Esophagus squamous epithelium (tissue), 5 donors: Measurements from ENCODE around the gene KCNB1. TPM values are rescaled to one million over a fixed set of nuclear protein-coding genes. Genes with fewer than 3 reads are reported as not detected.

ENCODE experiments used
- DNase-seq: peaks from one replicate; lab custom pipeline; 2025; lab: John Stamatoyannopoulos, UW
- H3K27ac ChIP-seq, 4 donors: fragments of 200-600 bp; sonication (generic); one replicate each; pipeline ENCODE4 v1.5.1; 2016 to 2019; ENCODE audit warnings: mild to moderate bottlenecking in 1 of 4
- H3K27me3 ChIP-seq, 4 donors: fragments of 200-600 bp; sonication (generic); 1 replicate in 3 of 4; 2 replicates in 1 of 4; pipeline versions ENCODE4 v1.5.1 to v1.6.0; 2017 to 2021; ENCODE audit warnings: antibody characterized with exemption in 1 of 4
- H3K36me3 ChIP-seq, 3 donors: fragments of 200-600 bp; sonication (generic); one replicate each; pipeline ENCODE4 v1.5.1; 2016 to 2019
- H3K4me1 ChIP-seq, 3 donors: fragments of 200-600 bp; sonication (generic); one replicate each; pipeline ENCODE4 v1.5.1; 2017 to 2019
- H3K4me3 ChIP-seq, 4 donors: fragments of 200-600 bp; sonication (generic); 1 replicate in 3 of 4; 2 replicates in 1 of 4; pipeline ENCODE4 v1.5.1; 2016 to 2019; ENCODE audit warnings: mild to moderate bottlenecking in 2 of 4, moderate library complexity in 1 of 4
- H3K9me3 ChIP-seq, 3 donors: fragments of 200-600 bp; sonication (generic); one replicate each; pipeline ENCODE4 v1.5.1; 2016 to 2019
- POLR2A ChIP-seq, 4 donors: fragments of 450-650 bp; IDR thresholded peaks; one replicate each; pipeline ENCODE4 v1.6.1; 2017; ENCODE audit warnings: antibody characterized with exemption in 4 of 4, mild to moderate bottlenecking in 4 of 4, moderate library complexity in 3 of 4
- WGBS, 2 donors: methylation state at CpG; one replicate each; pipeline ENCODE4 v1.1.5; 2018; 5-methylcytosine and 5-hydroxymethylcytosine counted together
- intact Hi-C: fragments of 100-400 bp; cut with DNase I; formaldehyde crosslinking; loops from one replicate; pipeline ENCODE4 v1.15.0; 2022
- total RNA-seq, 4 donors: library from RNA; depleted of rRNA; stranded (reverse); fragments of >200 nt; gene quantifications; one replicate each; pipeline ENCODE4 v1.1.0, GENCODE V29; 2016
- TF ChIP-seq, protein P1 (sequence below), 6 experiments: fragments of 450-650 bp in 4 of 6; fragments of 200-600 bp in 2 of 6; sonication (generic) in 2 of 6; IDR thresholded peaks; one replicate each; pipeline ENCODE4 v1.5.1; 2016 to 2019; ENCODE audit warnings: antibody characterized with exemption in 6 of 6, mild to moderate bottlenecking in 4 of 6, moderate library complexity in 4 of 6
- donor health status: DM: yes; HTN: yes; CAD: no.

KCNB1 gene
- total RNA-seq, 4 donors from 2014 or later, result 0.11 to 3.6 (median 1.1) TPM

DNA sequence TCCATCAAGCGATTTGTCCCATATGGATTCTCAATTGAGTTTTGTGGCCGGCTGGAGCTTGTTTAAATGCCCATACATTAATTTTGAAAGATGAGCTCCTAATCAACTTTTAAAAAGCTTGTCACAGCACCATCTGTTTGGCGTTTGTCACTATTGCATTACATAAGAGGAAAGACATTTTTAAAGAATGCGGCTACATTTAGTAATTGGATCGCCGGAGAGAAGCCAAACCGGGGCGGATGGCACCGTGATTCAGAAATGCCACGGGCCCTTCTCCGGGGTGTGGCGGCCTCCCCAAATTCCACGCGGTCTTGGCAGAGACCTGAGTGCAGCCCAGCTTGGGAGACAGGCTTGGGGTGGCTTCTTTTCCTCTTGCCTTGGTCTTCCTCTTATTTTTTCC is 136.9 kb downstream of the KCNB1 start:
- H3K27me3 ChIP-seq, result peaks cover 0 to 14% (median 0%) of the 10 kb centered on the region in 4 donors
- H3K36me3 ChIP-seq, result no peaks in the 10 kb centered on the region
- H3K27ac ChIP-seq, result peak overlapping the region; percentile 33 to 79 (median 70)
- TF ChIP-seq, protein P1, sequence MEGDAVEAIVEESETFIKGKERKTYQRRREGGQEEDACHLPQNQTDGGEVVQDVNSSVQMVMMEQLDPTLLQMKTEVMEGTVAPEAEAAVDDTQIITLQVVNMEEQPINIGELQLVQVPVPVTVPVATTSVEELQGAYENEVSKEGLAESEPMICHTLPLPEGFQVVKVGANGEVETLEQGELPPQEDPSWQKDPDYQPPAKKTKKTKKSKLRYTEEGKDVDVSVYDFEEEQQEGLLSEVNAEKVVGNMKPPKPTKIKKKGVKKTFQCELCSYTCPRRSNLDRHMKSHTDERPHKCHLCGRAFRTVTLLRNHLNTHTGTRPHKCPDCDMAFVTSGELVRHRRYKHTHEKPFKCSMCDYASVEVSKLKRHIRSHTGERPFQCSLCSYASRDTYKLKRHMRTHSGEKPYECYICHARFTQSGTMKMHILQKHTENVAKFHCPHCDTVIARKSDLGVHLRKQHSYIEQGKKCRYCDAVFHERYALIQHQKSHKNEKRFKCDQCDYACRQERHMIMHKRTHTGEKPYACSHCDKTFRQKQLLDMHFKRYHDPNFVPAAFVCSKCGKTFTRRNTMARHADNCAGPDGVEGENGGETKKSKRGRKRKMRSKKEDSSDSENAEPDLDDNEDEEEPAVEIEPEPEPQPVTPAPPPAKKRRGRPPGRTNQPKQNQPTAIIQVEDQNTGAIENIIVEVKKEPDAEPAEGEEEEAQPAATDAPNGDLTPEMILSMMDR (IDR thresholded peaks at IDR 0.05), result no peak
- TF ChIP-seq POLR2A (IDR thresholded peaks at IDR 0.05), result no peak
- H3K9me3 ChIP-seq, result no peaks in the 10 kb centered on the region
- intact Hi-C loops, result no loop called here
- H3K4me3 ChIP-seq, result no peak overlapping the region
- DNase-seq, result no peak
- 15 to 31% methylated on average over 14 of the region's 14 CpGs for WGBS, 2 donors
- peaks cover 0 to 18% (median 11%) of the 10 kb centered on the region in 3 donors for H3K4me1 ChIP-seq

DNA sequence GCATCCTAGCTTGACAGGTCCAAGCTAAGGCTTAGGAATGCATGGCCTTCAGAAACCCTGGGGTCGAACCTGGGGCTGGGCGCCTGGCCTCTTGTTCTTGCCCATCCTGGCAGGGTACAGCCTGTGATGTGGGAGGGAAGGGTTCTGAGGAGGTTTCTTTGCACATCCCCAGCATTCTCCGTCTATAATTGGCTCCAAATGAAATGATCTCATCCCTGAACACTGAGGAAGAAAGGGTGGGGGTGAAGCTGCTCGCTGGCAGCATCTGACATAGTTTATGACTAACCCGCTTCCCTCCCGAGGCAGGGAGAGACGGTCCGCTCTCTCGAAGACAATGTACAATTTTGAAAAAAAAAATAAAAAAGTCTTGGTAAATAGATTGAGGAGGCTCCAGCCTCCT is 137.5 kb downstream of the KCNB1 start:
- DNase-seq, result no peak
- 3 to 17% methylated on average over 6 to 9 of the region's 9 CpGs for WGBS, 2 donors
- H3K27ac ChIP-seq, result peak overlapping the region; percentile 33 to 79 (median 70)
- no peaks in the 10 kb centered on the region for H3K36me3 ChIP-seq
- H3K4me1 ChIP-seq, result peaks cover 0 to 18% (median 11%) of the 10 kb centered on the region in 3 donors
- H3K9me3 ChIP-seq, result no peaks in the 10 kb centered on the region
- TF ChIP-seq POLR2A (IDR thresholded peaks at IDR 0.05), result no peak
- TF ChIP-seq, protein P1 (IDR thresholded peaks at IDR 0.05), result no peak
- peaks cover 0 to 14% (median 0%) of the 10 kb centered on the region in 4 donors for H3K27me3 ChIP-seq
- H3K4me3 ChIP-seq, result no peak overlapping the region
- intact Hi-C loops, result no loop called here

DNA sequence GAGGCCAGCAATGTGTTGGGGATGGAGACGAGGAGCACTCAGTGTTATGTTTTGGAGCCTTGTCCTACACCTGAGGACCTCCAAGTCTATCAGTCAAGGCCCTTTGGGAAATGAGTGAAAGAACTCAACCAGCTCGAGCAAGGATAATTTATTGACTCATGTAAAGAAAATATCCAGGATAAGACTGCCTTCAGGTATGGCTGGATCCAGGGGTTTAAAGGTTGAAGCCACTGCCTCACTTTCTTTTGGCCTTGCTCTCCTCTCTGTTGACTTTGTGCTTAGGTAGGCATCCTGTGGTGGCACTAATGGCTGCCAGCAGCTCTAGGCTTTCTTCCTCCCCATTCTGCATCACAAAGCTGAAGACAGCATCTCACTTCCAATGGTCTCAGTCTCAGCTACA is 138.3 kb downstream of the KCNB1 start:
- 79 to 87% methylated on average over 2 of the region's 2 CpGs for WGBS, 2 donors
- no peaks in the 10 kb centered on the region for H3K36me3 ChIP-seq
- H3K27ac ChIP-seq, result peak overlapping the region in 2 of 4 donors; percentile 62 to 79
- peaks cover 0 to 18% (median 11%) of the 10 kb centered on the region in 3 donors for H3K4me1 ChIP-seq
- peaks cover 0 to 14% (median 0%) of the 10 kb centered on the region in 4 donors for H3K27me3 ChIP-seq
- TF ChIP-seq, protein P1 (IDR thresholded peaks at IDR 0.05), result no peak
- no peak for TF ChIP-seq POLR2A (IDR thresholded peaks at IDR 0.05)
- no peaks in the 10 kb centered on the region for H3K9me3 ChIP-seq
- no peak overlapping the region for H3K4me3 ChIP-seq
- no peak for DNase-seq
- intact Hi-C loops, result no loop called here

DNA sequence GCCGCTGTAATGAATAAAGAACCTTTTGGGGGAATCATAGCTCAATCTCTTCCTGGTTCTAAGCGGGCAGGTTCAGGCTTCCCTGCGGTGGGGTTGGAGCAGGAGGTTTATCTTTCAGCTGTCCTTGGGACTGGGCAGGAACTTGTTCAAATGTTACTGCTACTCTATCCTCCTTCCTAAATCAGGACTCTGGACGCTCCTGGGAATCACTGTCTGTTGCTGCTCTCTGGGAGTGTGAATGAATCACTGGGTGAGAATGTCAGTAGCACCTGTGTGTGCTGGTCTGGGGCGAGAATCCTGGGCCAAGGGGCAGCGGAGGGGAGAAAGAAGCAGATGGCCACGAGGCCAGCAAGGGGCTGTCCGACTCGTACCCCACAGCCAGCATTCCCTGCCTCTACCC is 139.2 kb downstream of the KCNB1 start:
- H3K27ac ChIP-seq, result peak overlapping the region in 3 of 4 donors; percentile 22 to 79 (median 48)
- H3K27me3 ChIP-seq, result peaks cover 0 to 14% (median 0%) of the 10 kb centered on the region in 4 donors
- no peaks in the 10 kb centered on the region for H3K9me3 ChIP-seq
- intact Hi-C loops, result no loop called here
- H3K4me3 ChIP-seq, result no peak overlapping the region
- no peaks in the 10 kb centered on the region for H3K36me3 ChIP-seq
- peaks cover 0 to 18% (median 11%) of the 10 kb centered on the region in 3 donors for H3K4me1 ChIP-seq
- no peak for DNase-seq
- no peak for TF ChIP-seq POLR2A (IDR thresholded peaks at IDR 0.05)
- TF ChIP-seq, protein P1 (IDR thresholded peaks at IDR 0.05), result no peak
- 79 to 80% methylated on average over 2 to 3 of the region's 9 CpGs for WGBS, 2 donors

DNA sequence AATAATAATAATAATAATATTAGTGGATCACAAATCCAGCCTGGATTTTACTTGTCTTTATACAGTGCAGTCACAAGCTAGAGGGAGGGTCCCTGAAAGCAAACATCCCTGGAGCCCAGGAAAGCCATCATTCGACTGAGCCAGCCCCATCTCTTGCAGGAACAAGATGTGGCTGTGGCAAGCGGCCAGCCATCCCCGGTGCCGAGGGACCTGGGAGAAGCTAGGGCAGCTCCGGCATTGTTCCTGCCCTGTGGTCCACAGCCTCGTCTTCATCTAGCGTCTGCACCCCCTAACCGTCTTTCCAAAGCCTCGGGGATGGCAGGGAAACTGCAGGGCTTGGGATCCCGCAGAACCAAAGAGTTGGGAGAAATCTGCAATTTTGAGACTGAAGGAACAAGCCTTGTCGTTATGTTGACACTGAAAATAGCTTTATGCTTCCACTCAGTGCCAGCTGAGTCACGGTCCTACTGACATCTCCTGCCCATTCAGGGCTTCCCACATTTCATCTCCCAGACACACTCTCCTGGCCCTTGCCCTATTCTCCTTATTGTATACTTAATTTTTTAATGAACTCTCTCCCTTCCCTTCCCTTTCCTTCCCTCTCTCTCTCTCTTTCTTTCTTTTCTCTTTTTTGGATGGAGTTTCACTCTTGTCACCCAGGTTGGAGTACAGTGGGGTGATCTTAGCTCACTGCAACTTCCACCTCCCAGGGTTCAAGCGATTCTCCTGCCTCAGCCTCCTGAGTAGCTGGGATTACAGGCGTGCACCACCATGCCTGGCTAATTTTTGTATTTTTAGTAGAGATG is 142.1 kb downstream of the KCNB1 start:
- DNase-seq, result no peak
- peak overlapping the region in 3 of 4 donors; percentile 38 to 69 (median 63) for H3K27ac ChIP-seq
- TF ChIP-seq POLR2A (IDR thresholded peaks at IDR 0.05), result no peak
- TF ChIP-seq, protein P1 (IDR thresholded peaks at IDR 0.05), result no peak
- intact Hi-C loops, result no loop called here
- WGBS, 2 donors, result 49 to 57% methylated on average over 11 to 14 of the region's 14 CpGs
- no peaks in the 10 kb centered on the region for H3K36me3 ChIP-seq
- no peaks in the 10 kb centered on the region for H3K9me3 ChIP-seq
- H3K4me3 ChIP-seq, result no peak overlapping the region
- H3K4me1 ChIP-seq, result peaks cover 0 to 10% (median 5%) of the 10 kb centered on the region in 3 donors
- peaks cover 0 to 14% (median 0%) of the 10 kb centered on the region in 4 donors for H3K27me3 ChIP-seq
